ENCODE data around the gene EFHB.

Gene EFHB

DNA sequence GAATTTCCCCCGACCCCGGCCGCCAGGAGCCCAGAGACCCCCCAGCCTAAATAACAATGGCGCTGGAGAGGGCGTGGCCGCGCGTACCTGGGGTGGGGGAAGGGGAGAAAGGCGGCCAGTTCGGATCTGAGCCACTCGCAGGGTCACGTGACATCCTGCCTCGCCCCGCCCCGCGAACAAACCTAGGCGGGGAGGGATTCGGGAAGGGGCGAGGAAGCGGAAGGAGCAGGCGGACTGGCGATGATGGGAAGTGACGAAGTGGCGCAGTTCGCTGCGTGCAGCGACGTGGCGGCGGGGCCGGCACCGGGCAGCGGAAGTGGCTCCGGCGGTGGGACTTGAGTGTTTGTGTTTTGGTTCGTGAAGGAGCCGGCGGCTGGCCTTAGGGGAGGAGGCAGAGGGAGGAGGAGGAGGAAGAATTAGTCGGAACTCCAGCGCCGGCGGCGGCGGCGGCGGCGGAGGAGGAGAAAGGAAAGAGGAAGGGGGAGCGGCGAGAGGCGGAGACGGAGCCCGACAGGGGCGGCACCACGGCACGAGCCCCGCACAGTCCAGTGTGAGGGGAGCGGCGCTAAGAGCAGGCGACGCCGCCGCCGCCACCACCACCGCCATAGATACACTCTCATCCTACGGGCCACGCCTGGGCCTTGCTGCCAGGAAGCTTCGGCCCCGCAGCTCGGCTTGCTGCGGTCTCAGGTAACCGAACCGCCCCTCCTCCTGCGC, 13.0 kb upstream of the EFHB start, which contains the start of gene RAB5A:
TSS of gene RAB5A (plus strand) at position 266 of the 717 bp plus-strand sequence. CDS start 3,802 bp downstream, outside the sequence.
- peaks cover 43% of the 10 kb centered on the region for H3K36me3 ChIP-seq (ENCODE audit: control insufficient read depth, low read length)
- H3K9me3 ChIP-seq (ENCODE audit: control insufficient read depth, insufficient read depth, low read length) = no peaks in the 10 kb centered on the region
- H3K9me2 ChIP-seq (replicated peaks; ENCODE audit: control insufficient read depth, low read length) = no peaks in the 10 kb centered on the region
- peak within 1 kb of the TSS; percentile 77 for H3K27ac ChIP-seq (ENCODE audit: low read depth, low read length)
- peak within 1 kb of the TSS; percentile 84 for H3K4me2 ChIP-seq (ENCODE audit: low read length)
- H3K79me2 ChIP-seq (ENCODE audit: control insufficient read depth, low read length) = peaks cover 49% of the 10 kb centered on the region
- H3K27me3 ChIP-seq (ENCODE audit: control insufficient read depth, low read length) = no peaks in the 10 kb centered on the region
- H3K4me3 ChIP-seq (ENCODE audit: low read length) = peak within 1 kb of the TSS; percentile 88
- no peak for TF ChIP-seq EZH2phosphoT487 (IDR thresholded peaks at IDR 0.05; ENCODE audit: borderline replicate concordance, low read length)
- TF ChIP-seq, protein P1, sequence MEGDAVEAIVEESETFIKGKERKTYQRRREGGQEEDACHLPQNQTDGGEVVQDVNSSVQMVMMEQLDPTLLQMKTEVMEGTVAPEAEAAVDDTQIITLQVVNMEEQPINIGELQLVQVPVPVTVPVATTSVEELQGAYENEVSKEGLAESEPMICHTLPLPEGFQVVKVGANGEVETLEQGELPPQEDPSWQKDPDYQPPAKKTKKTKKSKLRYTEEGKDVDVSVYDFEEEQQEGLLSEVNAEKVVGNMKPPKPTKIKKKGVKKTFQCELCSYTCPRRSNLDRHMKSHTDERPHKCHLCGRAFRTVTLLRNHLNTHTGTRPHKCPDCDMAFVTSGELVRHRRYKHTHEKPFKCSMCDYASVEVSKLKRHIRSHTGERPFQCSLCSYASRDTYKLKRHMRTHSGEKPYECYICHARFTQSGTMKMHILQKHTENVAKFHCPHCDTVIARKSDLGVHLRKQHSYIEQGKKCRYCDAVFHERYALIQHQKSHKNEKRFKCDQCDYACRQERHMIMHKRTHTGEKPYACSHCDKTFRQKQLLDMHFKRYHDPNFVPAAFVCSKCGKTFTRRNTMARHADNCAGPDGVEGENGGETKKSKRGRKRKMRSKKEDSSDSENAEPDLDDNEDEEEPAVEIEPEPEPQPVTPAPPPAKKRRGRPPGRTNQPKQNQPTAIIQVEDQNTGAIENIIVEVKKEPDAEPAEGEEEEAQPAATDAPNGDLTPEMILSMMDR (IDR thresholded peaks at IDR 0.05; ENCODE audit: low read depth, low read length, poor library complexity, severe bottlenecking) = no peak
- peaks cover 8% of the 10 kb centered on the region; the same call in 1 of the 2 replicates for H4K20me1 ChIP-seq (ENCODE audit: control insufficient read depth, insufficient read depth, low read depth, low read length)
- H3K4me1 ChIP-seq (ENCODE audit: control insufficient read depth, low read length) = peaks cover 24% of the 10 kb centered on the region
- H3F3A ChIP-seq (ENCODE audit: control insufficient read depth, insufficient read depth) = no peaks in the 10 kb centered on the region

DNA sequence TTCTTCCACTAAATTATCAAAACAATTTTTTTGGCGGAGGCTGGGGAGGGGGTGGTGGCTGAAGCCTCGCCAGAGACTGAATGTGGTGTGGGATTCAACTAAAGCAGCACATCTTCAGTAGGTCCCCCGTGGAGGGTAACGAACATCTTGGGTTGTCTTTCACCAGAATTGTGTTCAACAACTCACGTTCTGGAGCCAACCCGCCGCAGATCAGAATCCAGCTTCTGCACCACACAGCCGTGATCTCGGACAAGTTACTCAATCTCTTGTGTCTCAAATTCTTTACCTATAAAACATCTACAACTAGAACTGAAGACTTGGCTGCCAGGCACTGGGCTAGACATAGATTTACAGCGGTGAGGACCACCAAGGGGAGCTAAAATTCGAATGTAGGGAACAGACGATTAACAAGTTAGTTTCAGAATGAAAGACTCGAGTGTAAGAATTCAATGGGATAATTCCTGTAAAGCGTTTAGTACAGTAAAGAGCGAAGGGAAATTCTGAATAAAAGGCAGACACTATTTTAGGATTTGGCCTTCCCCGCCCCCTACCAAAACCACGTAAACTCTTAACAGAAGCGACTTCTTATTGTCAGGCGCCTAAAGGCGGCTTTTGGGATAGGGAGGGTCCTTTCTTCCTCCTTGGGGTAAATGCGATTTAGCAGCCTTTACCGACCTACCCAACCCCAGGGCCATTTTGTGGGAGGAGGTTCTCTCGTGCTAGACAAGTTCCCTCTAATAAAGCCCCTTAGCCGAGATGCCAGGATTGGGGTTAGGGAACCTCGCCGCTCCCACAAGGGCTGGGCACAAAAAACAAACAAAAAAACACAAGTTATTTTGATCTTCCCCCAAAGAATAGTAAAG, 12.2 kb upstream of the EFHB start:
- peaks cover 8% of the 10 kb centered on the region; the same call in 1 of the 2 replicates for H4K20me1 ChIP-seq (ENCODE audit: control insufficient read depth, insufficient read depth, low read depth, low read length)
- no peaks in the 10 kb centered on the region for H3F3A ChIP-seq (ENCODE audit: control insufficient read depth, insufficient read depth)
- peaks cover 24% of the 10 kb centered on the region for H3K4me1 ChIP-seq (ENCODE audit: control insufficient read depth, low read length)
- peaks cover 41% of the 10 kb centered on the region for H3K79me2 ChIP-seq (ENCODE audit: control insufficient read depth, low read length)
- TF ChIP-seq, protein P1 (IDR thresholded peaks at IDR 0.05; ENCODE audit: low read depth, low read length, poor library complexity, severe bottlenecking) = no peak
- no peak for TF ChIP-seq EZH2phosphoT487 (IDR thresholded peaks at IDR 0.05; ENCODE audit: borderline replicate concordance, low read length)
- no peaks in the 10 kb centered on the region for H3K9me3 ChIP-seq (ENCODE audit: control insufficient read depth, insufficient read depth, low read length)
- H3K36me3 ChIP-seq (ENCODE audit: control insufficient read depth, low read length) = peaks cover 35% of the 10 kb centered on the region
- peak overlapping the region; percentile 74 for H3K4me2 ChIP-seq (ENCODE audit: low read length)
- no peaks in the 10 kb centered on the region for H3K27me3 ChIP-seq (ENCODE audit: control insufficient read depth, low read length)
- peak overlapping the region; percentile 88 for H3K4me3 ChIP-seq (ENCODE audit: low read length)
- no peaks in the 10 kb centered on the region for H3K9me2 ChIP-seq (replicated peaks; ENCODE audit: control insufficient read depth, low read length)
- H3K27ac ChIP-seq (ENCODE audit: low read depth, low read length) = peak overlapping the region; percentile 77

DNA sequence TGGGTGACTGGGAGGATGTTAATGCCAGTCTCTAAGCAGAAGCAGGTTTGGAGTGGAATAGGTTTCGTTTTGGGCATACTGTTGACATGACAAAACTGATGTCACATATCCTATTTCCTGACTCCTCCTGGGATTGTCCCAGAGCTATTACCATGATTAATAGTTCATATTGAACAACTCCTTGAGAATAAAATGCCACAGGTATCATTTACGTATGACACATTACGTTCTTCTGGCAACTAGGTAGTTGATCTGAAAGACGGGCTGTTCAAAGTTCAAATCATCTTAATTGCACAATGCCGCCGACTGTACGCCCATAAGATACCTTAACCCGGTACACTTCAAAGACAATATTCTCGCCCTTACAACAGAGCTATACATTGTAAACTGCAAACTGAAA, 11.5 kb upstream of the EFHB start:
- Histone ChIP-seq H3K4me2 (ENCODE audit: low read length) (peak overlapping the region; percentile 74), H3K4me3 (ENCODE audit: low read length) (peak overlapping the region; percentile 88), H4K20me1 (ENCODE audit: control insufficient read depth, insufficient read depth, low read depth, low read length) (peaks cover 8% of the 10 kb centered on the region; the same call in 1 of the 2 replicates), H3K27me3 (ENCODE audit: control insufficient read depth, low read length) (no peaks in the 10 kb centered on the region), H3K9me2 (replicated peaks; ENCODE audit: control insufficient read depth, low read length) (no peaks in the 10 kb centered on the region), H3F3A (ENCODE audit: control insufficient read depth, insufficient read depth) (no peaks in the 10 kb centered on the region), H3K79me2 (ENCODE audit: control insufficient read depth, low read length) (peaks cover 34% of the 10 kb centered on the region), H3K9me3 (ENCODE audit: control insufficient read depth, insufficient read depth, low read length) (no peaks in the 10 kb centered on the region), H3K27ac (ENCODE audit: low read depth, low read length) (no peak overlapping the region), H3K4me1 (ENCODE audit: control insufficient read depth, low read length) (peaks cover 24% of the 10 kb centered on the region), H3K36me3 (ENCODE audit: control insufficient read depth, low read length) (peaks cover 28% of the 10 kb centered on the region)
- no peak for TF ChIP-seq EZH2phosphoT487 (IDR thresholded peaks at IDR 0.05; ENCODE audit: borderline replicate concordance, low read length)
- TF ChIP-seq, protein P1 (IDR thresholded peaks at IDR 0.05; ENCODE audit: low read depth, low read length, poor library complexity, severe bottlenecking) = no peak
